H1 (cell line): ENCODE results near the gene CRB2. TPM values are rescaled to one million over a fixed set of nuclear protein-coding genes. Genes with fewer than 3 reads are reported as not detected.

Experiments
- CTCF ChIA-PET: fragments of 300-600 bp; sonication (Branson Sonifier 250); formaldehyde crosslinking; loops from one replicate; lab custom pipeline; 2021; ENCODE audit not compliant: partially characterized antibody; lab: Charles Lee
- POLR2A ChIA-PET: fragments of 300-600 bp; sonication (Branson Sonifier 250); formaldehyde crosslinking; loops from one replicate; lab custom pipeline; 2021; ENCODE audit warnings: inconsistent platforms; ENCODE audit not compliant: partially characterized antibody; lab: Charles Lee
- DNase-seq, 2 experiments: peaks; one replicate each; pipeline versions ENCODE4 v3.0.0 to v3.0.0-alpha.2; 2010 to 2022; ENCODE audit warnings: low spot score in 2 of 2, low read depth in 1 of 2, mixed read lengths in 1 of 2
- FAIRE-seq: peaks from 2 replicates; lab custom pipeline; 2011; peaks lifted over from hg19 to GRCh38; lab: Jason Lieb, UNC
- H2AFZ ChIP-seq: 2 replicates; pipeline ENCODE4 v1.8.1; 2012; ENCODE audit warnings: low read length, inconsistent platforms
- H2AK5ac ChIP-seq: 2 replicates; pipeline ENCODE4 v1.6.1; 2013; ENCODE audit warnings: low read depth, low read length
- H2BK120ac ChIP-seq: replicated peaks from 2 replicates; pipeline ENCODE3; 2013; ENCODE audit warnings: low read depth, low read length, inconsistent platforms
- H2BK12ac ChIP-seq: 2 replicates; pipeline ENCODE4 v1.6.1; 2013; ENCODE audit warnings: low read depth, low read length
- H2BK15ac ChIP-seq: 2 replicates; pipeline ENCODE4 v1.6.1; 2013; ENCODE audit warnings: low read length
- H2BK20ac ChIP-seq: 2 replicates; pipeline ENCODE4 v1.6.1; 2013; ENCODE audit warnings: low read length
- H2BK5ac ChIP-seq: 2 replicates; pipeline ENCODE4 v1.6.1; 2013; ENCODE audit warnings: low read depth, low read length
- H3K14ac ChIP-seq: 2 replicates; pipeline ENCODE4 v1.6.1; 2013; ENCODE audit warnings: inconsistent platforms; ENCODE audit not compliant: insufficient read length
- H3K18ac ChIP-seq: 2 replicates; pipeline ENCODE4 v1.6.1; 2013; ENCODE audit warnings: low read length; ENCODE audit errors: extremely low read depth
- H3K23ac ChIP-seq: 2 replicates; pipeline ENCODE4 v1.6.1; 2013; ENCODE audit warnings: inconsistent platforms; ENCODE audit not compliant: insufficient read length
- H3K23me2 ChIP-seq: 2 replicates; pipeline ENCODE4 v1.6.1; 2013; ENCODE audit warnings: low read depth, low read length
- H3K27ac ChIP-seq: 2 replicates; pipeline ENCODE4 v1.6.1; 2011; ENCODE audit warnings: low read depth, low read length, inconsistent platforms
- H3K27me3 ChIP-seq, 4 experiments: replicated peaks in 1 of 4; 1 replicate in 1 of 4; 2 replicates in 3 of 4; pipeline versions ENCODE4 v1.6.1 to v1.8.1; 2011 to 2013; ENCODE audit warnings: low read length in 3 of 4, mild to moderate bottlenecking in 3 of 4, inconsistent platforms in 2 of 4, mixed read lengths in 2 of 4, moderate library complexity in 1 of 4; ENCODE audit not compliant: control insufficient read depth in 3 of 4, insufficient read depth in 3 of 4; ENCODE audit errors: extremely low read depth in 1 of 4
- H3K36me3 ChIP-seq, 4 experiments: 2 replicates each; pipeline versions ENCODE4 v1.6.1 to v1.8.1; 2011 to 2013; ENCODE audit warnings: mild to moderate bottlenecking in 4 of 4, low read length in 3 of 4, moderate library complexity in 2 of 4, control low read depth in 1 of 4, inconsistent platforms in 1 of 4; ENCODE audit not compliant: insufficient read depth in 4 of 4, control insufficient read depth in 2 of 4
- H3K4ac ChIP-seq: replicated peaks from 2 replicates; pipeline ENCODE3; 2013; ENCODE audit warnings: low read length, low read depth, mixed read lengths, inconsistent platforms; ENCODE audit not compliant: insufficient read length
- H3K4me1 ChIP-seq, 4 experiments: replicated peaks in 1 of 4; 1 replicate in 1 of 4; 2 replicates in 3 of 4; pipeline versions ENCODE4 v1.6.1 to v1.8.1; 2011 to 2013; ENCODE audit warnings: low read length in 3 of 4, inconsistent platforms in 2 of 4, mixed read lengths in 1 of 4; ENCODE audit not compliant: insufficient read depth in 4 of 4, control insufficient read depth in 3 of 4
- H3K4me2 ChIP-seq, 2 experiments: 2 replicates each; pipeline versions ENCODE4 v1.6.1 to v1.8.1; 2011 to 2013; ENCODE audit warnings: low read depth in 2 of 2, low read length in 2 of 2, control low read depth in 1 of 2, inconsistent platforms in 1 of 2, mild to moderate bottlenecking in 1 of 2; ENCODE audit not compliant: insufficient read depth in 1 of 2
- H3K4me3 ChIP-seq, 4 experiments: fragments of 200-600, 300-600 bp in 1 of 4; sonication (generic), shearing (Covaris generic), sonication (Bioruptor Twin) in 1 of 4; 2 replicates each; pipeline versions ENCODE4 v1.5.1 to v1.8.1; 2011 to 2016; ENCODE audit warnings: low read length in 4 of 4, low read depth in 3 of 4, control low read depth in 2 of 4, inconsistent platforms in 2 of 4, mild to moderate bottlenecking in 2 of 4, mixed read lengths in 1 of 4, moderate library complexity in 1 of 4; ENCODE audit not compliant: insufficient read depth in 2 of 4; ENCODE audit errors: extremely low read depth in 1 of 4
- H3K56ac ChIP-seq: replicated peaks from 2 replicates; pipeline ENCODE3; 2013; ENCODE audit warnings: low read depth, mild to moderate bottlenecking, mixed read lengths, low read length, inconsistent platforms; ENCODE audit not compliant: insufficient read length
- H3K79me1 ChIP-seq: 2 replicates; pipeline ENCODE4 v1.6.1; 2013; ENCODE audit warnings: low read depth, low read length, control low read depth
- H3K79me2 ChIP-seq, 2 experiments: 2 replicates each; pipeline versions ENCODE4 v1.6.1 to v1.8.1; 2012 to 2013; ENCODE audit warnings: low read length in 2 of 2, mild to moderate bottlenecking in 2 of 2, inconsistent platforms in 1 of 2; ENCODE audit not compliant: insufficient read depth in 2 of 2, control insufficient read depth in 1 of 2
- H3K9ac ChIP-seq, 4 experiments: replicated peaks in 1 of 4; 1 replicate in 1 of 4; 2 replicates in 3 of 4; pipeline versions ENCODE4 v1.6.1 to v1.8.1; 2011 to 2013; ENCODE audit warnings: low read depth in 3 of 4, low read length in 3 of 4, control low read depth in 2 of 4, mild to moderate bottlenecking in 2 of 4, moderate library complexity in 2 of 4, inconsistent platforms in 1 of 4; ENCODE audit errors: extremely low read depth in 1 of 4
- H3K9me3 ChIP-seq, 2 experiments: 2 replicates each; pipeline versions ENCODE4 v1.6.1 to v1.8.1; 2012 to 2013; ENCODE audit warnings: mild to moderate bottlenecking in 2 of 2, moderate library complexity in 2 of 2, control low read depth in 1 of 2, inconsistent platforms in 1 of 2, low read depth in 1 of 2, low read length in 1 of 2, mixed read lengths in 1 of 2; ENCODE audit not compliant: insufficient read depth in 2 of 2
- H4K20me1 ChIP-seq, 2 experiments: replicated peaks in 1 of 2; 2 replicates each; pipeline versions ENCODE3 to v1.8.1; 2011 to 2013; ENCODE audit warnings: inconsistent platforms in 2 of 2, low read length in 2 of 2, mild to moderate bottlenecking in 1 of 2; ENCODE audit not compliant: insufficient read depth in 2 of 2, control insufficient read depth in 1 of 2
- H4K5ac ChIP-seq: 2 replicates; pipeline ENCODE4 v1.6.1; 2013; ENCODE audit warnings: low read length, low read depth, mixed read lengths, inconsistent platforms; ENCODE audit not compliant: insufficient read length
- H4K8ac ChIP-seq: 2 replicates; pipeline ENCODE4 v1.8.0; 2013; ENCODE audit warnings: mild to moderate bottlenecking, moderate library complexity, low read length, inconsistent platforms; ENCODE audit not compliant: insufficient read depth; ENCODE audit errors: extremely low read depth
- H4K91ac ChIP-seq: replicated peaks from 2 replicates; pipeline ENCODE3; 2013; ENCODE audit warnings: low read length, mixed read lengths, inconsistent platforms; ENCODE audit not compliant: insufficient read length
- RFX5 ChIP-seq: IDR thresholded peaks from 2 replicates; pipeline ENCODE4 v1.6.1; 2011; ENCODE audit warnings: low read depth, low read length, improper control_type of control experiment, borderline replicate concordance
- SIN3A ChIP-seq, 2 experiments: IDR thresholded peaks in 1 of 2; conservative IDR thresholded peaks in 1 of 2; 2 replicates each; pipeline ENCODE4 v1.6.1; 2011 to 2012; ENCODE audit warnings: low read length in 2 of 2, improper control_type of control experiment in 1 of 2, low read depth in 1 of 2, mild to moderate bottlenecking in 1 of 2
- WGBS, 2 experiments: shearing (Covaris generic) in 1 of 2; methylation state at CpG; one replicate each; pipeline versions ENCODE4 v1.1.6 to v1.1.7; 2013 to 2015; ENCODE audit warnings: low lambda C conversion rate in 2 of 2, mixed read lengths in 2 of 2, inconsistent platforms in 1 of 2, low coverage in 1 of 2, missing lambda C conversion rate in 1 of 2; ENCODE audit not compliant: insufficient replicate concordance in 2 of 2, insufficient coverage in 1 of 2, insufficient read length in 1 of 2; ENCODE audit errors: extremely low coverage in 1 of 2, missing lambda C conversion rate in 1 of 2; 5-methylcytosine and 5-hydroxymethylcytosine counted together
- polyA plus RNA-seq, 7 experiments: library from polyadenylated mRNA; depleted of rRNA in 3 of 7; stranded (reverse) in 5 of 7; unstranded in 2 of 7; fragments of >200 nt in 5 of 7; fragments of 200-250 nt in 2 of 7; gene quantifications; 1 replicate in 5 of 7; 2 replicates in 1 of 7; 4 replicates in 1 of 7; pipeline versions ENCODE4 v1.2.1 to v1.2.3, GENCODE V29; 2011 to 2013; ENCODE audit warnings: missing spikeins in 2 of 7, mixed read lengths in 2 of 7
- total RNA-seq: library from RNA; stranded (reverse); fragmentation: NEBNext Ultra II Directional; extraction: Animal tissue kit (Norgen Biotek cat#: 25700); gene quantifications from 2 replicates; pipeline ENCODE4 v1.2.1, GENCODE V29; 2021

Gene CRB2
- total and polyA plus RNA-seq, 2 of the 8 experiments (the other 6 are each of a cell fraction or from before 2014, with no cell fraction given) = 4.0 to 8.4 TPM

- no peak for TF ChIP-seq RFX5
- TF ChIP-seq SIN3A (conservative IDR thresholded peaks at IDR 0.05 in 1 of 2, IDR thresholded peaks at IDR 0.05 in 1 of 2; ENCODE audit: low read depth in 1 of 2, low read length in 2 of 2) = no peak
These were observed 66.8 kb downstream of the CRB2 start for GRCh38 chr9:123422635-123423310.

More at GRCh38 chr9:123422635-123423310, 66.8 kb downstream of the CRB2 start:
- Histone ChIP-seq H3K79me2 (no peaks in the 10 kb centered on the region), H3K36me3 (no peaks in the 10 kb centered on the region), H3K23ac (no peak overlapping the region), H3K4me1 (peaks cover 5 to 14% (median 11%) of the 10 kb centered on the region in 4 experiments), H2BK20ac (no peak overlapping the region), H3K14ac (no peak overlapping the region), H2BK15ac (no peak overlapping the region), H4K20me1 (no peaks in the 10 kb centered on the region), H2BK120ac (no peak overlapping the region), H3K9ac (no peak overlapping the region), H2AFZ (no peak overlapping the region), H3K79me1 (no peaks in the 10 kb centered on the region), H3K27ac (no peak overlapping the region), H4K5ac (no peak overlapping the region), H4K8ac (peak overlapping the region; percentile 7; the same call in 1 of the 2 replicates), H3K9me3 (no peaks in the 10 kb centered on the region), H2BK12ac (no peak overlapping the region), H3K4ac (no peak overlapping the region), H2AK5ac (no peak overlapping the region), H3K4me2 (0 out of 4 replicates have a peak overlapping the region, but pooled peaks have one; percentile 20 to 36), H3K27me3 (no peaks in the 10 kb centered on the region), H4K91ac (no peak overlapping the region), H2BK5ac (no peak overlapping the region), H3K18ac (no peak overlapping the region), H3K56ac (no peak overlapping the region), H3K4me3 (no peak overlapping the region), H3K23me2 (no peaks in the 10 kb centered on the region)
- DNase-seq (no peak), FAIRE-seq (no peak)
- 78% methylated on average over 21 of the region's 21 CpGs; no CpG with 5 or more reads in 1 of the 2 experiments for WGBS, 2 experiments
- CTCF ChIA-PET = interaction anchor here (0.8 to 5.9 kb wide), 8 partner anchors 13 to 123 kb away, joined by 3 to 64 read pairs (median 6); no protein-coding TSS in a partner anchor
- POLR2A ChIA-PET = interaction anchor here (0.8 to 0.9 kb wide), 2 partner anchors 12 to 20 kb away, joined by 3 read pairs; no protein-coding TSS in a partner anchor
